Suprapubic skin (tissue), 4 donors: ENCODE data around the gene GNAO1. TPM values are rescaled to one million over a fixed set of nuclear protein-coding genes. Genes with fewer than 3 reads are reported as not detected.

Experiments
- DNase-seq, 2 donors: peaks; one replicate each; pipeline ENCODE4 v3.0.0-alpha.2; 2019; ENCODE audit warnings: low spot score in 2 of 2
- H3K27ac ChIP-seq: fragments of 200-600 bp; sonication (generic); one replicate; pipeline ENCODE4 v1.5.1; 2019
- H3K27me3 ChIP-seq: fragments of 200-600 bp; sonication (generic); one replicate; pipeline ENCODE4 v1.5.1; 2019
- H3K36me3 ChIP-seq: fragments of 200-600 bp; sonication (generic); one replicate; pipeline ENCODE4 v1.5.1; 2019
- H3K4me1 ChIP-seq: fragments of 200-600 bp; sonication (generic); one replicate; pipeline ENCODE4 v1.5.1; 2019
- H3K4me3 ChIP-seq: fragments of 200-600 bp; sonication (generic); one replicate; pipeline ENCODE4 v1.5.1; 2019; ENCODE audit warnings: mild to moderate bottlenecking
- H3K9me3 ChIP-seq: fragments of 200-600 bp; sonication (generic); one replicate; pipeline ENCODE4 v1.5.1; 2019
- CTCF ChIP-seq, 2 donors: fragments of 200-600 bp in 1 of 2; fragments of 450-650 bp in 1 of 2; sonication (generic) in 1 of 2; IDR thresholded peaks; one replicate each; pipeline ENCODE4 v1.5.1; 2016 to 2019; ENCODE audit warnings: antibody characterized with exemption in 2 of 2, mild to moderate bottlenecking in 1 of 2, moderate library complexity in 1 of 2
- EP300 ChIP-seq: sonication (generic); formaldehyde crosslinking; IDR thresholded peaks from one replicate; pipeline ENCODE4 v1.6.1; 2017; ENCODE audit warnings: antibody characterized with exemption
- POLR2A ChIP-seq, 2 donors: fragments of 450-650 bp; IDR thresholded peaks; one replicate each; pipeline ENCODE4 v1.6.1; 2017; ENCODE audit warnings: antibody characterized with exemption in 2 of 2, mild to moderate bottlenecking in 2 of 2, moderate library complexity in 2 of 2
- POLR2AphosphoS5 ChIP-seq, 3 donors: sonication (generic); formaldehyde crosslinking; IDR thresholded peaks; one replicate each; pipeline ENCODE4 v1.6.1; 2017; ENCODE audit warnings: antibody characterized with exemption in 3 of 3
- WGBS: methylation state at CpG from one replicate; pipeline ENCODE4 v1.1.5; 2018; 5-methylcytosine and 5-hydroxymethylcytosine counted together
- total RNA-seq, 4 donors: library from RNA; depleted of rRNA; stranded (reverse); fragments of >200 nt; gene quantifications; one replicate each; pipeline ENCODE4 v1.1.0, GENCODE V29; 2016

Gene GNAO1
- total RNA-seq, 4 donors from 2014 or later: 2.4 to 7.6 (median 5.8) TPM

GRCh38 chr16:56226187-56226586, 34.9 kb downstream of the GNAO1 start:
- H3K4me1 ChIP-seq: no peaks in the 10 kb centered on the region
- H3K4me3 ChIP-seq: no peak overlapping the region
- no peaks in the 10 kb centered on the region for H3K36me3 ChIP-seq
- no peak for TF ChIP-seq POLR2AphosphoS5 (IDR thresholded peaks at IDR 0.05)
- no peak for TF ChIP-seq EP300
- TF ChIP-seq CTCF (IDR thresholded peaks at IDR 0.05): no peak
- no peak for TF ChIP-seq POLR2A (IDR thresholded peaks at IDR 0.05)
- H3K27ac ChIP-seq: no peak overlapping the region
- no peak for DNase-seq
- WGBS: 72% methylated on average over 2 of the region's 2 CpGs
- no peaks in the 10 kb centered on the region for H3K27me3 ChIP-seq
- H3K9me3 ChIP-seq: no peaks in the 10 kb centered on the region

- no peak overlapping the region for H3K27ac ChIP-seq
- no peaks in the 10 kb centered on the region for H3K27me3 ChIP-seq
- no peak overlapping the region for H3K4me3 ChIP-seq
- no peaks in the 10 kb centered on the region for H3K36me3 ChIP-seq
- H3K9me3 ChIP-seq: no peaks in the 10 kb centered on the region
- no peak for DNase-seq
- TF ChIP-seq POLR2AphosphoS5 (IDR thresholded peaks at IDR 0.05) (no peak), CTCF (IDR thresholded peaks at IDR 0.05) (no peak), EP300 (no peak), POLR2A (IDR thresholded peaks at IDR 0.05) (no peak)
- WGBS: 77% methylated on average over 9 of the region's 9 CpGs
- no peaks in the 10 kb centered on the region for H3K4me1 ChIP-seq
Measured at GRCh38 chr16:56226845-56227525, 35.7 kb downstream of the GNAO1 start.

DNA sequence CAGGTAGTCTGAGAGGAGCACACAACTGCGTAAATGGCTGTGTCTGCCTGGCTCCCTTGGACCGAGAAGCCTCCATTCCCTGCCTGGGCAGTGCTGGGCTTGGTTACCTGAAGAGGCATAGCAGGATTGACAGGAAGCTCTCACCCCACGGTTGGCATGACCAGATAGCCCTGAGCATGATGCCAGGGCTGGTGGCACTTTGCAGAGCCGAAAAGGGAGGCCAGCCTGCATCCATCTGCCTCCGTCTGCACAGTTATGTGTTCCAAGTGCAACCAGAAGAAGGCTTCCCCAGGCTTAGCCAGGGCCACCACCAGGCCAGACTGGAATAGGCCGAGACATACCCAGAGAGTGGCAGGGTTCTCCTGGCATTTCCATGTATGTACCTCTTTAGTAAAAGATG, 36.6 kb downstream of the GNAO1 start:
- no peaks in the 10 kb centered on the region for H3K36me3 ChIP-seq
- TF ChIP-seq POLR2AphosphoS5 (IDR thresholded peaks at IDR 0.05) (no peak), CTCF (IDR thresholded peaks at IDR 0.05) (no peak), POLR2A (IDR thresholded peaks at IDR 0.05) (no peak), EP300 (no peak)
- H3K4me3 ChIP-seq: no peak overlapping the region
- no peak for DNase-seq
- 87% methylated on average over 5 of the region's 6 CpGs for WGBS
- H3K9me3 ChIP-seq: no peaks in the 10 kb centered on the region
- no peaks in the 10 kb centered on the region for H3K27me3 ChIP-seq
- no peak overlapping the region for H3K27ac ChIP-seq
- H3K4me1 ChIP-seq: no peaks in the 10 kb centered on the region

DNA sequence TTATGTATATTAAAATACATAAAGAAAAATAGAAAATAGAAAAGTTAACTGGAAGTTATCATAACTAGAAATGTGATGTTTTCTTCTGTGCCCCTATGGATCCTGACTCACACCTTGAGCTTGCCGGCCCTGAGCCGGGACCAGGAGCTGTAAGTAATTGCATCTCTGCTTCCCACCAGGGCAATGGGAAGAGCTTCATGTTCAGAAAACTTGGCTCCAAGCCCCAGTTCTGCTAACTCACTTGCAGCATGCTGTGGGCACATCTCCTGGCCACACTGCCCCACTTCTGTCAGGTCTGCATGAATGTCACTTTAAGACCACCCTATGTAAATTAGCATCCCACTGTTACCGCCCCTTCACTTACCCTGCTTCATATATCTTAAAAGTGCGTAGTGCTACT, 37.2 kb downstream of the GNAO1 start:
- Histone ChIP-seq H3K9me3 (no peaks in the 10 kb centered on the region), H3K27ac (no peak overlapping the region), H3K4me1 (no peaks in the 10 kb centered on the region), H3K27me3 (no peaks in the 10 kb centered on the region), H3K36me3 (no peaks in the 10 kb centered on the region), H3K4me3 (no peak overlapping the region)
- 94% methylated on average over 4 of the region's 4 CpGs for WGBS
- TF ChIP-seq POLR2A (IDR thresholded peaks at IDR 0.05) (no peak), POLR2AphosphoS5 (IDR thresholded peaks at IDR 0.05) (no peak), EP300 (no peak), CTCF (IDR thresholded peaks at IDR 0.05) (no peak)
- no peak for DNase-seq

DNA sequence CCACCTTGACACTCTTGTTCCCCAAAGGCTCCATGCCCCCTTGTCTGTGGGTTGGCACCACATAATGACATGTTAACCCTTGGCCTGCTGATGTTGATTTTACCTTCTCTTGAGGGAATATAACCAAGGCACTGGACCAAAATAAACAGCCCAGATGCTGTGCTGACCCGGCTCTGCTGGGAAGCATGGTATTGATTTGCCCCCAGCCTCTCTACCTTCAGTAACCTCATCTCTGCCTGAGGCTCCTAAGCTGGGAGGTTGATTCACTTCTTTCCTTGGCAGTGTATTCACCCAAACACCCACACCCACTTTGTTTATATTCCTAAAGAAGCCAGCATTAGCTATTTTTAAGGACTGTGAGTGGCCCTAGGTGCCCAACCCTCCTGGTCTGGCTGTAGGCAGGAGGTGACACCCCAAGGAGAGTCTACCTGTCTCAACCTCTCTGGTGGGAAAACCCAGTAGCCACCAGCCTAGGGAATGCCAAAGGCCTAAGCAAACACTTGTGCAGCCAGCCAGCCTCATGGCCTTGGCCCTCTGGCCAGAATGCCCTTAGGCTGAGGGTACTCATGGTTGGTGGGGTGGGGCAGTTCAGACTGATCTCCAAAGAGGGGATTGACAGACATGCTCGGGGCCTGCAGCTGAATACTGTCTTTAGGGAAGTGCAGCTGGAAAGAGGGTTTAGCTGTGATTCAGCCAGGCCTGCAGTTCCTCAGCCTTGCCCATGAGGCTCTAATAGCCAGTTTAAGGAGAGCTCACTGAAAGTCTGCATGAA, 42.7 kb downstream of the GNAO1 start:
- TF ChIP-seq EP300: no peak
- 25% methylated on average over 1 of the region's 2 CpGs for WGBS
- no peak for DNase-seq

More for the DNA sequence above, 42.7 kb downstream of the GNAO1 start:
- H3K4me1 ChIP-seq: no peaks in the 10 kb centered on the region
- H3K27ac ChIP-seq: no peak overlapping the region
- no peaks in the 10 kb centered on the region for H3K36me3 ChIP-seq
- H3K4me3 ChIP-seq: no peak overlapping the region
- no peaks in the 10 kb centered on the region for H3K9me3 ChIP-seq
- H3K27me3 ChIP-seq: no peaks in the 10 kb centered on the region
